Suprapubic skin (tissue), 4 donors: ENCODE measurements around the gene GALNT2. TPM values are rescaled to one million over a fixed set of nuclear protein-coding genes. Genes with fewer than 3 reads are reported as not detected.

Source experiments
- DNase-seq, 2 donors: peaks; one replicate each; pipeline ENCODE4 v3.0.0-alpha.2; 2019; ENCODE audit warnings: low spot score in 2 of 2
- H3K27ac ChIP-seq: fragments of 200-600 bp; sonication (generic); one replicate; pipeline ENCODE4 v1.5.1; 2019
- H3K27me3 ChIP-seq: fragments of 200-600 bp; sonication (generic); one replicate; pipeline ENCODE4 v1.5.1; 2019
- H3K36me3 ChIP-seq: fragments of 200-600 bp; sonication (generic); one replicate; pipeline ENCODE4 v1.5.1; 2019
- H3K4me1 ChIP-seq: fragments of 200-600 bp; sonication (generic); one replicate; pipeline ENCODE4 v1.5.1; 2019
- H3K4me3 ChIP-seq: fragments of 200-600 bp; sonication (generic); one replicate; pipeline ENCODE4 v1.5.1; 2019; ENCODE audit warnings: mild to moderate bottlenecking
- H3K9me3 ChIP-seq: fragments of 200-600 bp; sonication (generic); one replicate; pipeline ENCODE4 v1.5.1; 2019
- CTCF ChIP-seq, 2 donors: fragments of 200-600 bp in 1 of 2; fragments of 450-650 bp in 1 of 2; sonication (generic) in 1 of 2; IDR thresholded peaks; one replicate each; pipeline ENCODE4 v1.5.1; 2016 to 2019; ENCODE audit warnings: antibody characterized with exemption in 2 of 2, mild to moderate bottlenecking in 1 of 2, moderate library complexity in 1 of 2
- EP300 ChIP-seq: sonication (generic); formaldehyde crosslinking; IDR thresholded peaks from one replicate; pipeline ENCODE4 v1.6.1; 2017; ENCODE audit warnings: antibody characterized with exemption
- POLR2A ChIP-seq, 2 donors: fragments of 450-650 bp; IDR thresholded peaks; one replicate each; pipeline ENCODE4 v1.6.1; 2017; ENCODE audit warnings: antibody characterized with exemption in 2 of 2, mild to moderate bottlenecking in 2 of 2, moderate library complexity in 2 of 2
- POLR2AphosphoS5 ChIP-seq, 3 donors: sonication (generic); formaldehyde crosslinking; IDR thresholded peaks; one replicate each; pipeline ENCODE4 v1.6.1; 2017; ENCODE audit warnings: antibody characterized with exemption in 3 of 3
- WGBS: methylation state at CpG from one replicate; pipeline ENCODE4 v1.1.5; 2018; 5-methylcytosine and 5-hydroxymethylcytosine counted together
- total RNA-seq, 4 donors: library from RNA; depleted of rRNA; stranded (reverse); fragments of >200 nt; gene quantifications; one replicate each; pipeline ENCODE4 v1.1.0, GENCODE V29; 2016

GALNT2 gene
- total RNA-seq, 4 donors from 2014 or later = 24.1 to 40.2 (median 36.4) TPM

DNA sequence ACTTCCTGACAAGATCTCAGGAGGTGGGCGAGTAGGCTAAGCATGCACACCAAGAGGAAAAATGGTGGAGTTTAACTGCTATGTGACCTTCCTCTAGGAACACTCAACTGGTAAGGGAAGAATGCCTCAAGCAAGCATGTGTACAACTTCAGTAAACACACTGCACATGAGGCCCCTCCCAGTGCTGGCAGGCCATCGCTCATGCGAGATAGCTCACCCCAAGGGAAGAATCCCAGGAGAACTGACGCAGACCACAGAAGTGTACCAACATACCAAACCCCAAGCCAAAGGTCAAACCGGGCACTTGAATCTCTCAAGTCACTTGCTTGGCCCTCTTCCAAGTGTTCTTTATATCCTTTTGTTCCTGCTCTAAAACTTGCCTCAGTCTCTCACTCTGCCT lies 40.5 kb upstream of the GALNT2 start:
- H3K27me3 ChIP-seq = no peaks in the 10 kb centered on the region
- WGBS = 94% methylated on average over 5 of the region's 5 CpGs

GRCh38 chr1:230028602-230029223 lies 38.3 kb upstream of the GALNT2 start:
- H3K4me3 ChIP-seq = no peak overlapping the region
- no peak for TF ChIP-seq EP300
- no peak for TF ChIP-seq POLR2A (IDR thresholded peaks at IDR 0.05)
- no peak for TF ChIP-seq POLR2AphosphoS5 (IDR thresholded peaks at IDR 0.05)
- no peak for TF ChIP-seq CTCF (IDR thresholded peaks at IDR 0.05)
- H3K36me3 ChIP-seq = no peaks in the 10 kb centered on the region
- no peak for DNase-seq
- H3K9me3 ChIP-seq = no peaks in the 10 kb centered on the region
- 98% methylated on average over 11 of the region's 11 CpGs for WGBS
- no peaks in the 10 kb centered on the region for H3K27me3 ChIP-seq
- no peak overlapping the region for H3K27ac ChIP-seq
- no peaks in the 10 kb centered on the region for H3K4me1 ChIP-seq

More for the DNA sequence above, 40.5 kb upstream of the GALNT2 start:
- Histone ChIP-seq H3K27ac (no peak overlapping the region), H3K36me3 (no peaks in the 10 kb centered on the region), H3K9me3 (no peaks in the 10 kb centered on the region), H3K4me3 (no peak overlapping the region), H3K4me1 (no peaks in the 10 kb centered on the region)
- no peak for DNase-seq
- TF ChIP-seq POLR2AphosphoS5 (IDR thresholded peaks at IDR 0.05) (no peak), CTCF (IDR thresholded peaks at IDR 0.05) (no peak), POLR2A (IDR thresholded peaks at IDR 0.05) (no peak), EP300 (no peak)

DNA sequence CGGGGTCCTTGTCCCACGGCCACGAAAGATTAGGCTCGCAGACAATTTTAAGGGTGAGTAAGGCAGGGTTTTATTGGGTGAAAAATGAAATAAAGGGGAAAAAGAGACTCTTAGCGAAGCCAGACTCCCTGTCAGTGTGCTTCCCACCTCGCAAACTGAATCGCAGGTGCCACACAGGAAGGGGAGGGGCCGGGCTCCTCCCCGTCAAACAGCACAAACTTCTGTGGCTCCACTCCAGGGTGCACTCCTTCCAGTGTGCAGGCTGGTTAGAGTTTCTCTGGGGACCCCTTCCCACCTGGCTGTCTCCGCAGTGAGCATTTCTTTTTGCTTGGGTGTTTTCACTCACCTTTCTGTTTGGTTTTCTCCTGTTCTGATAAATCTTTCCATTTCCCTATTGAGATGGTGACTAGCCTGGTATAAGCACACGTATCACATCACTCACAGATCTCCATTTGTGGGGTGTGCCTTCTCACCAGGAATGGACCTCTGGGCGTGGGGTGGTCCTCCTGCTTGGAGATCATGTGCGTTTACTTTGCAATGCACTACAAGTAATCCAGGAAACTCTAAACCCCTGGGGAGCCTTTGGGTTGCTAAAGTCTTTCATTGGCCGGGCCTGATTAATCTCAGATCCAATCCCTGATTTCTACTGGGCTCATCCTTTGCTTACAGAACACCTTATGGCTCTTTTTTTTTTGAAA lies 37.6 kb upstream of the GALNT2 start:
- Histone ChIP-seq H3K36me3 (no peaks in the 10 kb centered on the region), H3K4me1 (no peaks in the 10 kb centered on the region), H3K4me3 (no peak overlapping the region), H3K27ac (no peak overlapping the region), H3K9me3 (no peaks in the 10 kb centered on the region), H3K27me3 (no peaks in the 10 kb centered on the region)
- DNase-seq = no peak
- WGBS = 84% methylated on average over 14 of the region's 14 CpGs
- TF ChIP-seq CTCF (IDR thresholded peaks at IDR 0.05) (no peak), POLR2A (IDR thresholded peaks at IDR 0.05) (no peak), POLR2AphosphoS5 (IDR thresholded peaks at IDR 0.05) (no peak), EP300 (no peak)

DNA sequence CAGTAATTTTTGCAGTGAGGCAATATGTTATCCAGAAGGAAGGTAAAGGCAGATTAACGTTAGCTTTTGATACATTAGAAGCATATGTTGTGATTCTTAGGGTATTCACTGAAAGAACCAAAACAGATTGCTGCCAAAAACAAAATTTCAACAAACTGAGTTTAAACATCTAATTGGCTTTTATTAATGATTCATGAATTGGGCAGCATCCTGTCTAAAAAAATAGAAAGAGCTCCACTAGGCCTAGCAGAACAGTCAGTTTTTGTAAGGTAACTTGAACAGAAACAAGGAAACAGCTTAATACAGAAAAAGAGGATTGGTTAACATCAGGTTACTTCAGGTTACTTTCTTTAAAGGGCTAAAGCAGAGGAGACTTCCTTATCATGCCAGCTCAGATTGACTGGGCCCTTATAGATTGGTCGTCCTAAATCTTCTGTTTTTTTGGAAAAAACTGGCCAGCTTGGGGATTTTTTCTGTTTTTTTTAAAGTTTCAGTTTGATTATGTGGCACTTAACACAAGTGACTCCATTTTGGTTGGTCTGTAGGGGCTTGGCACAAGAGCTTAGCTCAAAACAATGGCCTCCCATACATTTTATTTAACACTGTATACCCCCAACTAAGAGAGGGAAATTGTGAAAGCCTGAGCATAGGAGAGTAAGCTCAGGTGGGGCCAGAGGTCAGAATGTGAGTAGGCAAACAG lies 36.8 kb upstream of the GALNT2 start:
- no peaks in the 10 kb centered on the region for H3K4me1 ChIP-seq
- no peaks in the 10 kb centered on the region for H3K36me3 ChIP-seq
- TF ChIP-seq POLR2A (IDR thresholded peaks at IDR 0.05) (no peak), EP300 (no peak), CTCF (IDR thresholded peaks at IDR 0.05) (no peak), POLR2AphosphoS5 (IDR thresholded peaks at IDR 0.05) (no peak)

GRCh38 chr1:230031131-230031530 lies 35.9 kb upstream of the GALNT2 start:
- no peaks in the 10 kb centered on the region for H3K36me3 ChIP-seq

More for the DNA sequence above, 36.8 kb upstream of the GALNT2 start:
- Histone ChIP-seq H3K27ac (no peak overlapping the region), H3K4me3 (no peak overlapping the region), H3K27me3 (no peaks in the 10 kb centered on the region), H3K9me3 (no peaks in the 10 kb centered on the region)
- no peak for DNase-seq
- 84% methylated on average over 2 of the region's 2 CpGs for WGBS

More at GRCh38 chr1:230031131-230031530, 35.9 kb upstream of the GALNT2 start:
- H3K4me1 ChIP-seq = no peaks in the 10 kb centered on the region
- no peaks in the 10 kb centered on the region for H3K9me3 ChIP-seq
- DNase-seq = no peak
- H3K27me3 ChIP-seq = no peaks in the 10 kb centered on the region
- no peak for TF ChIP-seq POLR2A (IDR thresholded peaks at IDR 0.05)
- TF ChIP-seq POLR2AphosphoS5 (IDR thresholded peaks at IDR 0.05) = no peak
- TF ChIP-seq CTCF (IDR thresholded peaks at IDR 0.05) = no peak
- TF ChIP-seq EP300 = no peak
- H3K27ac ChIP-seq = no peak overlapping the region
- WGBS = 93% methylated on average over 3 of the region's 3 CpGs
- H3K4me3 ChIP-seq = no peak overlapping the region
